ENCODE results near the gene MSLN. TPM values are rescaled to one million over a fixed set of nuclear protein-coding genes. Genes with fewer than 3 reads are reported as not detected.

MSLN gene
- total RNA-seq, 4 donors from 2014 or later = 1.5 TPM; not detected in 3

- H3K36me3 ChIP-seq = no peaks in the 10 kb centered on the region
- TF ChIP-seq, protein P1, sequence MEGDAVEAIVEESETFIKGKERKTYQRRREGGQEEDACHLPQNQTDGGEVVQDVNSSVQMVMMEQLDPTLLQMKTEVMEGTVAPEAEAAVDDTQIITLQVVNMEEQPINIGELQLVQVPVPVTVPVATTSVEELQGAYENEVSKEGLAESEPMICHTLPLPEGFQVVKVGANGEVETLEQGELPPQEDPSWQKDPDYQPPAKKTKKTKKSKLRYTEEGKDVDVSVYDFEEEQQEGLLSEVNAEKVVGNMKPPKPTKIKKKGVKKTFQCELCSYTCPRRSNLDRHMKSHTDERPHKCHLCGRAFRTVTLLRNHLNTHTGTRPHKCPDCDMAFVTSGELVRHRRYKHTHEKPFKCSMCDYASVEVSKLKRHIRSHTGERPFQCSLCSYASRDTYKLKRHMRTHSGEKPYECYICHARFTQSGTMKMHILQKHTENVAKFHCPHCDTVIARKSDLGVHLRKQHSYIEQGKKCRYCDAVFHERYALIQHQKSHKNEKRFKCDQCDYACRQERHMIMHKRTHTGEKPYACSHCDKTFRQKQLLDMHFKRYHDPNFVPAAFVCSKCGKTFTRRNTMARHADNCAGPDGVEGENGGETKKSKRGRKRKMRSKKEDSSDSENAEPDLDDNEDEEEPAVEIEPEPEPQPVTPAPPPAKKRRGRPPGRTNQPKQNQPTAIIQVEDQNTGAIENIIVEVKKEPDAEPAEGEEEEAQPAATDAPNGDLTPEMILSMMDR (IDR thresholded peaks at IDR 0.05) = no peak
- TF ChIP-seq EP300 (IDR thresholded peaks at IDR 0.05) (no peak), POLR2A (IDR thresholded peaks at IDR 0.05) (no peak)
- H3K4me1 ChIP-seq = no peaks in the 10 kb centered on the region
- H3K9me3 ChIP-seq = no peaks in the 10 kb centered on the region
- H3K27ac ChIP-seq = no peak overlapping the region
- WGBS, 2 donors = 67% methylated on average over 6 to 32 of the region's 48 CpGs
- H3K4me3 ChIP-seq = no peak overlapping the region
- H3K27me3 ChIP-seq = peaks cover 0 to 31% of the 10 kb centered on the region in 2 donors
- DNase-seq (ENCODE audit: low spot score in 2 of 2) = no peak
Observed at GRCh38 chr16:766820-767640, 6.5 kb downstream of the MSLN start.

- no peak overlapping the region for H3K27ac ChIP-seq
- TF ChIP-seq EP300 (IDR thresholded peaks at IDR 0.05) = no peak
- no peak for TF ChIP-seq POLR2A (IDR thresholded peaks at IDR 0.05)
- TF ChIP-seq, protein P1 (IDR thresholded peaks at IDR 0.05) = no peak
- no peak overlapping the region for H3K4me3 ChIP-seq
- H3K36me3 ChIP-seq = no peaks in the 10 kb centered on the region
- DNase-seq (ENCODE audit: low spot score in 2 of 2) = no peak
- peaks cover 0 to 26% of the 10 kb centered on the region in 2 donors for H3K27me3 ChIP-seq
- no peaks in the 10 kb centered on the region for H3K9me3 ChIP-seq
- WGBS, 2 donors = 62 to 70% methylated on average over 11 to 14 of the region's 38 CpGs
- H3K4me1 ChIP-seq = no peaks in the 10 kb centered on the region
Observed at GRCh38 chr16:767743-768235, 7.3 kb downstream of the MSLN start.

DNA sequence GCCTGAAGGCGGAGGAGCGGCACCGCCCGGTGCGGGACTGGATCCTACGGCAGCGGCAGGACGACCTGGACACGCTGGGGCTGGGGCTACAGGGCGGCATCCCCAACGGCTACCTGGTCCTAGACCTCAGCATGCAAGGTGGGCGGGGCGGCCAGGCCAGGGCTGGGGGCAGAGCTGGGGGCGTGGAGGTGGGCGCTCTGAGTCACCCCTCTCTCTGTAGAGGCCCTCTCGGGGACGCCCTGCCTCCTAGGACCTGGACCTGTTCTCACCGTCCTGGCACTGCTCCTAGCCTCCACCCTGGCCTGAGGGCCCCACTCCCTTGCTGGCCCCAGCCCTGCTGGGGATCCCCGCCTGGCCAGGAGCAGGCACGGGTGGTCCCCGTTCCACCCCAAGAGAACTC is 7.9 kb downstream of the MSLN start:
- H3K27me3 ChIP-seq = peaks cover 0 to 22% of the 10 kb centered on the region in 2 donors
- no peak overlapping the region for H3K4me3 ChIP-seq
- DNase-seq (ENCODE audit: low spot score in 2 of 2) = no peak
- TF ChIP-seq EP300 (IDR thresholded peaks at IDR 0.05) = no peak
- TF ChIP-seq POLR2A (IDR thresholded peaks at IDR 0.05) = no peak
- 86% methylated on average over 8 of the region's 21 CpGs for WGBS, 2 donors
- no peak overlapping the region for H3K27ac ChIP-seq
- H3K4me1 ChIP-seq = no peaks in the 10 kb centered on the region
- no peaks in the 10 kb centered on the region for H3K36me3 ChIP-seq
- H3K9me3 ChIP-seq = no peaks in the 10 kb centered on the region

GRCh38 chr16:769184-769784 is 8.8 kb downstream of the MSLN start:
- WGBS, 2 donors = 76 to 77% methylated on average over 9 to 12 of the region's 20 CpGs
- DNase-seq (ENCODE audit: low spot score in 2 of 2) = no peak
- Histone ChIP-seq H3K27ac (no peak overlapping the region), H3K27me3 (peaks cover 0 to 26% of the 10 kb centered on the region in 2 donors), H3K4me1 (no peaks in the 10 kb centered on the region), H3K36me3 (no peaks in the 10 kb centered on the region), H3K9me3 (no peaks in the 10 kb centered on the region), H3K4me3 (no peak overlapping the region)
- TF ChIP-seq POLR2A (IDR thresholded peaks at IDR 0.05) = no peak
- TF ChIP-seq EP300 (IDR thresholded peaks at IDR 0.05) = no peak
- TF ChIP-seq, protein P1 (IDR thresholded peaks at IDR 0.05) = no peak

GRCh38 chr16:769934-770333 is 9.4 kb downstream of the MSLN start:
- Histone ChIP-seq H3K27ac (no peak overlapping the region), H3K4me1 (no peaks in the 10 kb centered on the region), H3K9me3 (no peaks in the 10 kb centered on the region), H3K27me3 (peaks cover 0 to 27% of the 10 kb centered on the region in 2 donors), H3K36me3 (no peaks in the 10 kb centered on the region), H3K4me3 (no peak overlapping the region)
- TF ChIP-seq EP300 (IDR thresholded peaks at IDR 0.05) = no peak
- no peak for TF ChIP-seq POLR2A (IDR thresholded peaks at IDR 0.05)
- no peak for DNase-seq (ENCODE audit: low spot score in 2 of 2)
- 69 to 72% methylated on average over 9 to 15 of the region's 19 CpGs for WGBS, 2 donors

GRCh38 chr16:770411-770810 is 9.9 kb downstream of the MSLN start:
- TF ChIP-seq POLR2A (IDR thresholded peaks at IDR 0.05) (no peak), EP300 (IDR thresholded peaks at IDR 0.05) (no peak)
- TF ChIP-seq, protein P1 (IDR thresholded peaks at IDR 0.05) = no peak
- 90% methylated on average over 2 of the region's 13 CpGs; no CpG with 5 or more reads in 1 of the 2 donors for WGBS, 2 donors
- no peak overlapping the region for H3K4me3 ChIP-seq
- no peak for DNase-seq (ENCODE audit: low spot score in 2 of 2)
- no peaks in the 10 kb centered on the region for H3K36me3 ChIP-seq
- no peak overlapping the region for H3K27ac ChIP-seq
- peaks cover 0 to 31% of the 10 kb centered on the region in 2 donors for H3K27me3 ChIP-seq
- H3K4me1 ChIP-seq = no peaks in the 10 kb centered on the region
- H3K9me3 ChIP-seq = no peaks in the 10 kb centered on the region

All from tibial nerve (tissue), 4 donors.